Duodenal mucosa (tissue), 2 donors: ENCODE results near the gene YKT6.

Source experiments
- H3K27ac ChIP-seq: one replicate; pipeline ENCODE4 v1.7.0; 2013; ENCODE audit warnings: low read depth, low read length
- H3K27me3 ChIP-seq, 2 donors: one replicate each; pipeline ENCODE4 v1.7.0; 2013; ENCODE audit warnings: low read length in 2 of 2, control low read depth in 1 of 2; ENCODE audit not compliant: insufficient read depth in 2 of 2, control insufficient read depth in 1 of 2
- H3K36me3 ChIP-seq, 2 donors: one replicate each; pipeline ENCODE4 v1.7.0; 2013; ENCODE audit warnings: low read length in 2 of 2, control low read depth in 1 of 2; ENCODE audit not compliant: insufficient read depth in 2 of 2, control insufficient read depth in 1 of 2
- H3K4me1 ChIP-seq, 2 donors: one replicate each; pipeline ENCODE4 v1.7.0; 2013; ENCODE audit warnings: low read length in 2 of 2, control low read depth in 1 of 2; ENCODE audit not compliant: insufficient read depth in 2 of 2, control insufficient read depth in 1 of 2
- H3K4me3 ChIP-seq, 2 donors: one replicate each; pipeline ENCODE4 v1.7.0; 2013; ENCODE audit warnings: low read length in 2 of 2, low read depth in 1 of 2
- H3K9ac ChIP-seq, 2 donors: one replicate each; pipeline ENCODE4 v1.7.0; 2013; ENCODE audit warnings: low read length in 2 of 2, low read depth in 1 of 2
- H3K9me3 ChIP-seq, 2 donors: one replicate each; pipeline ENCODE4 v1.7.0; 2013; ENCODE audit warnings: low read length in 2 of 2, control low read depth in 1 of 2; ENCODE audit not compliant: control insufficient read depth in 1 of 2

YKT6 gene

DNA sequence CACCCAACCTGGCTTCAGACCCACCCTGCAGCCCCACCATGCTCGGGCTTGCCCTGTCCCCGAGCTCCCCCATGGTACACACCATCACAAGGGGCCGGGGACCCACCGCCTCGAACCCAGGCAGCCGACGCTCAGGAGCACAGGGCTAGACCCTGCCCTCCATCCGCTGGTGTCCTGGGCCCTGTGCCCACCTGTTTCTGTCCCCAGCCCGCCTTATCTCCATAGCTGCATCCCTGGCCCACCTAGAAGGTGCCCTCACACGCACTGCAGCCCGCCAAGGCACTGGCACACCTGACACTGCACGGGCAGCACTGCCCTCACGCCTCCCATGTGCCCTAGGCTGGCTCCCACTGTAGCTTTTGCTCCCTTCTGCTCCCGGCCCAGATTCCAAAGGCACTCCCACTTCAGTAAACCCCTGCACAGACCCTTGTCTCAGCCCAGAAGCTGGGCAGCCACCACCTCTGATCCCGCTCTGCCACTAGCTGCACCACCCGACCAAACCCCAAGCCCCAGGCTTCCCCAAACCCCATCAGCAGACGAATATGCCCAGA is 17.1 kb downstream of the YKT6 start:
- Histone ChIP-seq H3K4me3 (no peak overlapping the region), H3K36me3 (peaks cover 2 to 7% of the 10 kb centered on the region in 2 donors), H3K27me3 (no peaks in the 10 kb centered on the region), H3K27ac (no peak overlapping the region), H3K4me1 (no peaks in the 10 kb centered on the region), H3K9ac (no peak overlapping the region), H3K9me3 (no peaks in the 10 kb centered on the region)

DNA sequence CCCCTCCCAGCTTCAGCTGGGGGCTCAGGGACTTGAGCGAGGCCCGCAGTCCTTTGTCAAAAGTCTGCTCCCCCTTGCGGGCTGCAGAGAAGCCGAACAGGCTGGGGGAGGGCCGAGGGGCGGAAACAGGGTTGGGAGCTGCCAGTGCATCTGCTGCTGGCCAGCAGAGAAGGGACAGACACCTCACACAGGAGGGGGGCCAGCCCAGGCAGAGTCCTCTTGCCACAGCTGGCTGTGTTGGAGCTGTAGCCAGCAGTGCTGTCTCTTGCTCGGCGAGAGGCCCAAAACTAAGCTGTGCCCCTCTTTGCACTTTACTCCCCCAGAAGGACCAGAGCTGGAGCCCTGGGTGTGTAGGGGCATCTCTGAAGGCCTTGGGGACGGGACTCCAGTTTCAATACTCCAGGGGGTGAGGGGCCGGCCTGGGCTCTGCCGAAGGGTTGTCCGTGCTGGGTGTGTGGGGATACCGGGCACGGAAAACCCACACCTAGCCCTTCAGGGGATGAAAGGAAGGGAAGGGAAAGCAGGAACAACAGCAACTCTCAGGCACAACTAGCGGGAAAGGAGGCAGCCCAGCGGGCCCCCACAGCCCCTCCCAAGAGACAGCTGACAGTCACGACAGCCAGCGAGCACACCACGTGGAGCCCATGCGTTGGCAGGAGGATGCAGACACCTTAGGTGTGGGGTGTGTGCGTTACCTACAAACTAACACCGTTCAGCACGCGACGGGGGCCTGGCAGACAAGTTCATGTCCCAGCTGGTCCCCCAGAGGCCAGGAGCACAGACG is 17.8 kb downstream of the YKT6 start:
- Histone ChIP-seq H3K27me3 (no peaks in the 10 kb centered on the region), H3K36me3 (peaks cover 0 to under 1% of the 10 kb centered on the region in 2 donors), H3K27ac (no peak overlapping the region), H3K9me3 (no peaks in the 10 kb centered on the region), H3K4me1 (no peaks in the 10 kb centered on the region), H3K4me3 (no peak overlapping the region), H3K9ac (no peak overlapping the region)

DNA sequence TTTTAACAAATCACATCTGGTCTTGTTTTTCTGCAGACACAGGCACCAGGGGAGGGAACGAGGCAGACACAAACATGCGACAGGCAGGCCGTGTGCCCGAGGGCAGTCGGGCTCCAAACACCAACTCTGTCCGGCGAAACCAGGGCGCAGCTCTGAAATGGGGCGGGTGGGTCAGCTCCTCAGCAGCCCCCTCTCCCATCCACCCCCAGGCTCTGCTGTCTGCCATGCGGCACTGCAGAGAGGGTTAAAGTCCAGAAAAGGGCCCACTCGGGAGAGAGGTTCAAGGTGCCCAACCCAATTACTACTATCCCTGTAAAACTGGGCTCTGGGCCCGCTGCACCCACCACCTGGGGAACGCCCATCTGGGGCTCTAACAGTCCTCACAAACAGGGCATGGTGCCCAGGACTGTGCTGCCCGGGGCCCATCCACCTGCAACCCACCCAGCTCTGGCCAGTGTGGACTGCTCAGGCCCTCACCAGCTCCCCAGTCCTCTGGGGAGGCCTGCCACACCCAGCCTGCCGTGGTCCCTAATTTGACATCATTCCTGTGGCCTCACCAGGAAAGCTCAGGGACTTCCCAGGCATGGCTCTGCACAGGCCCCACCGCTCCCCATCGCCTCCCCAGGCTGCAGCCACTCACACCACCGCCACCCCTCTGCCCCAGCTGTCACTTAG is 18.7 kb downstream of the YKT6 start:
- Histone ChIP-seq H3K9ac (no peak overlapping the region), H3K27ac (no peak overlapping the region), H3K9me3 (no peaks in the 10 kb centered on the region), H3K27me3 (no peaks in the 10 kb centered on the region), H3K4me3 (no peak overlapping the region), H3K36me3 (no peaks in the 10 kb centered on the region), H3K4me1 (no peaks in the 10 kb centered on the region)

DNA sequence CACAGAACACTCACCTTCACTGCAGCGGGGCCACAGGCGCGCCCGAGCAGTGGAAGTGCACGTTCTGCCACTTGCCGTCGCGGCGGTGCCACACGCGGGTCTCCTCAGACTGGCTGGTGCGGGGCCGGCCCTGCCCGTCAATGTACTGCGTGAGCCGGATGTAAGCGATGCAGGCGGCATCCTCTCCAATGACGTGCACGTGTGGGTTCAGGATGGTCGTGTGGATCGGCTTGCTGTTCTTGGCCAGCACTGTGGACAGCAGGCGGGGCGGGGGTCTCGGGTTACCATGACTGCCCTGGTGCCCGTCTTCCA is 19.2 kb downstream of the YKT6 start:
- H3K9me3 ChIP-seq, result no peaks in the 10 kb centered on the region
- H3K27ac ChIP-seq, result no peak overlapping the region
- no peak overlapping the region for H3K4me3 ChIP-seq
- no peaks in the 10 kb centered on the region for H3K27me3 ChIP-seq
- no peak overlapping the region for H3K9ac ChIP-seq
- H3K4me1 ChIP-seq, result no peaks in the 10 kb centered on the region
- H3K36me3 ChIP-seq, result no peaks in the 10 kb centered on the region

DNA sequence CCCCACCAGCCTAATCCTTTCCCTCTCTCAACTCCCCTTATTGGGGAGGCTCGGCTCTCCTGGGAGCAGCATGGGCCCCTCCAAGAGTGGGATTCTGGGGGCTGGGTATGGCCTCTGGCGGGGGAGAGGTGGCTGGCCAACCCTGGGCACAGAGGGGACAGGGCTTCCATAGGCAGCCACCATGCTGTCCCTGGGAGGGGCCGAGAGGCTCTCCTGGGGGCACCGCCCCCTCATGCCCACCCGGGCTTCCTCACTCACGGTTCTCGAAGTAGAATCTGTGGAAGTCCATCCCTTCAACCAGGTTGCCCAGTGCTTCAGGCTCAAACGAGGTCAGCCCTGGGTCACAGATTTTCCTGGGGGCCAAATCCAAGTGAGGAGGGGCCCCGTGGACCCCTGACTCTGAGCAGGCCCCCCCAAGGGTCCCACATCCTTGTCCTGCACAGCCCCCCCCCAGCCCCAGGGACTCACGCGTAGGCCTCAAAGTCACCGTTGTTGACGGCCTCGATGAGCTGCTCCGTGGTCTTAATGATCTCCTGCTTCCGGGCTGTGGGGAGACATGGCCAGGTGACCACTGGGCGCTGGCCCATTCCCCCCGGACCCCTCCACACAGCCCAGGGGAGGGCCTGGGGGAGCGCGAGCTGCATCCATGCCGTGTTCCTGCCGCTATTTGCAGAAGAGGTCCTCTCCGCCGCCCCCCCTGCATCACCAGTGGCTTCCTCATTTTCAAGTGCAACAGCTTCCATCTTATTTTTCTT is 19.8 kb downstream of the YKT6 start:
- H3K4me1 ChIP-seq, result no peaks in the 10 kb centered on the region

DNA sequence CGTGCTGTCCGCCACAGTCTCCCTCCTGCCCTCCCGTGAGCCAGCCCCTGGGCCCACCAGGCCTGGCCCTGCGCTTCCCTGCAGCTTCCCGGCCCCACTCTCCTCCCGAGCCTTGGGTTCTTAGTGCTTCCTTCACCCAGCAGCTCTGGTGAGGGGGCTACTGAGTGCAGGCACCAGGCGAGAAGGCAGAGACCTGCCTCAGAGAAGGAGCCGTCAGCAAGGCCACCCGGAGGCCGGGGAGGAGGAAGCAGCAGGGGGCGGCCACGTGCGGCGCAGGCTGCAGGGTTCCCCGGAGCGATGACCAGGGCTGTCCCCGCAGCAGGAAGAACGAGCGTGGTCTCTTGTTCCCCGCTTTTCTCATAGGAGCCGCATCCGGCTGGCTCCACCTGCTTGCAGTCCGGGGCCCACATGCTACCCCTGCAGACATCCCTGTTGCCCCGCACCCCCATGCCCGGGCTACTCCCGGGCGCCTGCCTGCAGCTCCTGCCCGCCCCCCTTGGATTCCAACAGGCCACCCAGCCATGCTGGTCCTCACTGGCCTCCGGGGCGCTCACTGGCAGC is 20.5 kb downstream of the YKT6 start:
- H3K4me1 ChIP-seq, result no peaks in the 10 kb centered on the region
- H3K27ac ChIP-seq, result no peak overlapping the region
- H3K36me3 ChIP-seq, result no peaks in the 10 kb centered on the region
- H3K4me3 ChIP-seq, result no peak overlapping the region
- no peak overlapping the region for H3K9ac ChIP-seq
- no peaks in the 10 kb centered on the region for H3K9me3 ChIP-seq
- H3K27me3 ChIP-seq, result peaks cover 0 to 5% of the 10 kb centered on the region in 2 donors

More for the DNA sequence above, 19.8 kb downstream of the YKT6 start:
- Histone ChIP-seq H3K27ac (no peak overlapping the region), H3K4me3 (no peak overlapping the region), H3K9ac (no peak overlapping the region), H3K9me3 (no peaks in the 10 kb centered on the region), H3K27me3 (no peaks in the 10 kb centered on the region), H3K36me3 (no peaks in the 10 kb centered on the region)

DNA sequence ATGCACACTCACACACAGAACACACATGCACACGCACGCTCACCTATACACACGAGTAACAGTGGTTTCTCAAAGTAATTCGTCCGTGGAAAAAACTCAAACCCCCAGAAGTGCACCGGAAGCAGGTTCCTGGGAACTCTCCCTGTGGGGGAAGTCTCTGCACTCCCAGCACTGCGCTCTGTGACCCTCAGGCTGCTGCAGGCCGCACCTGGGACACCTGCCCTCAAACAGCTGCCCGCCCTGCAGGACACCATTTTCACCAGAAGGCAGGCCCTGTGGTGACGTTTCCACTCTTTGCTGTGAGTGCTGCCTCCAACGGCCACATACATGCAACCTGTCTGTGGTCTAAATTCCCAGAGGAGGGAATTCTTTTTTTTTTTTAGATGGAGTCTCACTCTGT is 21.3 kb downstream of the YKT6 start:
- Histone ChIP-seq H3K9me3 (no peaks in the 10 kb centered on the region), H3K4me3 (no peak overlapping the region), H3K27me3 (peaks cover 0 to 5% of the 10 kb centered on the region in 2 donors), H3K9ac (no peak overlapping the region), H3K36me3 (no peaks in the 10 kb centered on the region), H3K27ac (no peak overlapping the region), H3K4me1 (no peaks in the 10 kb centered on the region)

DNA sequence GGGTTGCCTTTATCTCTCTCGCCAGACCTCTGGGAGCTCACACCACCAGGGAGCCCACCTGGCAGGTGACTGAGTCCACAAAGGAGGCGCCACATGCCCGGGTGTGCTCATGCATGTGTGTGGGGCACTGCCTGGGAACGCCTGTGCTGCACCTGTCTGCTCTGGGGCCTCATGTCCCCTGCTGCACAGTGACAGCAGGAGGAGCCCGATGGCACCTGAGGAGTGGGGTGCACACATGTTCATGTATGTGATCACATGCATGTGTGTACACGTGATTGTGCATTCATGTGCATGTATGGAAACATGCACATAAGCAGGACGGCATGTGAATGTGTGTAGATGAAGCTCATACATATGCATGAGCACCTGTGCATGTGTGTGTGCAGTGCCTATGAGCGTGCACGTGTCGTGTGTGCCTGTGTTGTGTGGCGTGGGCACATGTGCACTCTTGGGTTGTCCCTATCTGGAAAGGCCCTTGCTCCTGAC is 22.0 kb downstream of the YKT6 start:
- Histone ChIP-seq H3K4me3 (no peak overlapping the region), H3K9me3 (no peaks in the 10 kb centered on the region), H3K36me3 (no peaks in the 10 kb centered on the region), H3K27me3 (peaks cover 0 to 5% of the 10 kb centered on the region in 2 donors), H3K27ac (no peak overlapping the region), H3K4me1 (no peaks in the 10 kb centered on the region), H3K9ac (no peak overlapping the region)

DNA sequence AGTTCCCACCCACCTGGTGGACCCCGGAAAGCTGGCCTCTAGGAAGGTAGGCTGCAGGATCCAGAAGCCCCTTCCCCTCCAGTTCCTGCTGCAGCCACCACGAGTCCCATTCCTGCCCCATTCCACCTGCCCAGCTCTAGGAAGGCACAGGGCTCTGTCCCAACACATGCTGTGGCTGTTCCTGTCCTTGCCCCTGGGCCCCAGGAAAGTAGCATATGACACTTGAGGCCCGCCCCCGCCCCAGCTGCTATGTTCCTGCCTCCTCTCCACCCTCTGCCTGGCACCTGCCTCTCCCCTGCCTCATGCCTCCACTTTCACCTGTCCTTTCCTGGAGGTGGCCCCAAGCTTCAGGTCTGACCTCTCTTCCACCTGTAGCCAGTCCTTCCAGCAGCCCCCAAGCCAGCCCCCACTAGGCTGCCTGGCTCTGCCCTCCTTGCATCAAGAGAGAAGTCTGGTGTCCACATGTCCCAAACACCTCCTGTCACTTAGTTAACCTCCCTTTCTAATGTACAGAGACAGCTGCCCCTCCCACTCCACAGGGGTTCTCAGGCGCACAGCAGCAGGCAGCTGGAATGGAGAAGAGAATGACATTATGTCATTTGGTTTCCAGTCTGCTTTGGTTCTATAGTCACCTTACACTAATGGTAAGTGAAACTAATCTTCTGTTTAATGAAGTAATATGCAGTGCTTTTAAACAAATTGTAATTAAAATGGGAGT is 22.7 kb downstream of the YKT6 start:
- H3K9me3 ChIP-seq, result no peaks in the 10 kb centered on the region
- H3K27me3 ChIP-seq, result peaks cover 0 to 5% of the 10 kb centered on the region in 2 donors
- no peaks in the 10 kb centered on the region for H3K36me3 ChIP-seq
- H3K4me1 ChIP-seq, result no peaks in the 10 kb centered on the region
- no peak overlapping the region for H3K9ac ChIP-seq
- H3K4me3 ChIP-seq, result no peak overlapping the region
- no peak overlapping the region for H3K27ac ChIP-seq
